IPS DF 4.7 (cell line): ENCODE results near the gene EPB41L1.

Source experiments
- DNase-seq: peaks from one replicate; pipeline ENCODE4 v3.0.0-alpha.2; 2013; ENCODE audit warnings: low spot score; ENCODE audit errors: extremely low read depth

EPB41L1 gene

DNA sequence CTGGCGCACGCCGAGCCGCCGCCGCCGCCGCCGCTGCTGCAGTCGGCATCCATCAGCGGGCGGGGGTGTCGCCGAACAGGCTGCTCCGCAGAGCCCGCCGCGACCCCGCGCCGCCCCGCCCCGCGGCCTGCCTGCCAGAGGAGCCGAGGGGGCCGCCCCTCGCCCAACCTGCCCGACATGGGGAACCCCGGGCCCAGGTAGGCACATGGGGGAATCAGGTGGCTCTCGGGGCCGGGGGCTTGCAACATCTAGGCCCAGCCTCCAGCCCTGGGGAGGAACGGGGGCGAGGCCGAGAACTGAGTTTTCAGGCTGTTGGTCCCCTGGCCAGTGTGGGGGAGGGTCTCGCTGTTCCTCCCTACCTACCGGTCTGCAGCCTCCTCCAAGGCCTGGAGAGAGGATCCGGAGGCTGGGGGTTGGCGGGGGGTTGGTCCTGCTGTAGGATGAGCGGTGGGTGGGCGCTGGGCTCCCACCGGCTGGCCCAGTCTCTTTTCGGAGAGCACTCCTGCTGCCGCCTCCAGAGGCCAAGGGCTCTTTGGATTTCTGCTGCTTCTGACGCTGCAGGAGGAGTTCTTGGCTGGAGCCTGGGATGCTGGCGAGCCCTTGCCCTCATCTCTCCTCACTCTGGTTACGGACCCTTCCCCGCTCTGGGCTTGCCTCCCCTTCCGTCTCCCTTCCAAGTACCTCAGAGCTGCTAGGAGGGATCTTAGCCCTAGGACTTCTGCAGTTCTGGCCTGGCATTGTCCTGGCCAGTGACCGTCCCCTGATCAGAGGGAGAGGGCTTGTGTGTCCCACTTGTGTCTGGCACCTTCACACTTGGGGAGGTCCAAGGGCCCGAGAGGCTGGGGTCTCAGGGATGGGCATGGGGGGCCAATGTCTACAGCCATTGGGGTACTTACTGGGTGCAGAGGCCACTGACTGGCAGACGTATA, at the start of gene EPB41L1:
Gene EPB41L1, plus strand, starts transcription at position 41 of the 929 bp plus-strand sequence. CDS start 19,038 bp downstream, outside the sequence.
- DNase-seq: no peak

DNA sequence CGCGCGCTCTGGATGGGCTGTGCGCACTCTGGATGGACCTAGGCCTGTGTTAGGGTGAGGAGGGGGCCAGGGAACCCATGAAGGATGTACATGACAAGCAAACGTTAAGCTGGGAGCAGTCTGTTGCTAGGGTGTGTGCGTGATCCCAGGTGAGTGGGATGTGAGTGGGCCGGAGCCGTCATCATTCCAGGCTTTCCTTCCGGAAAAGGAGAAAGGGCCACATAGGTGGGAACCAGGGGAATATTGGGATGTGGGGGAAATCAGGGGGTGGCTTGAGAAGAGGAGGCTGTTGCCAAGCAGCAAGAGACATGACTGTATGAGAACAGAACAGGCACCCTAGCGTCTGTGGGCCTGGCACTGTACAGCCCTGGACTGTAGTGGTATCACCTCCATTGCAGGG, 49.7 kb upstream of the EPB41L1 start:
- DNase-seq: no peak

DNA sequence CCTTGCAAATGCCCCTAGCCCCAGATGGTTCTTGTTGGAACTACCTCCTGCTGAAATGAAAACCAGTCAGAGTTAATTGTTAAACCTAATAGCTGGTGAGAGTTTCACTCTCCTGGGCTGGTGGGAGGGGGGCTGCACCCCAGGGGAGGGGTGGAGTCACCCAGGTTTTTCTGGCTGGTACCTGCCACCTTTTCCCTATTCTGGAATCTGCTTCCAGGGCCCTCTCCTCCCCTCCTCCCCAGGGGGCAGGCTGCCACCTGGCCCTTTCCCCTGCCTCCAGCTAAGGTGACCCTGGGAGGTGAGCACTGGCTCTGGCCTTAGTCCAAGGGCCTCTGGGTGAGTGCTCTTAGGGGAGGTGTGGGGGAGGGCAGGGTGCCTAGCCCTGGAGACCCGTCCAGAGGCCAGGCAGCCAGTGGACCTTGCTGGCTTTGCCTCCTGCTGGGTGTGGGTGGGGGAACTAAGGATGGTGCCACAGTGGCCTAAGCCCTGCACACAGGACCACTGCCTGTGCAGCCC, 48.8 kb upstream of the EPB41L1 start:
- DNase-seq: no peak

DNA sequence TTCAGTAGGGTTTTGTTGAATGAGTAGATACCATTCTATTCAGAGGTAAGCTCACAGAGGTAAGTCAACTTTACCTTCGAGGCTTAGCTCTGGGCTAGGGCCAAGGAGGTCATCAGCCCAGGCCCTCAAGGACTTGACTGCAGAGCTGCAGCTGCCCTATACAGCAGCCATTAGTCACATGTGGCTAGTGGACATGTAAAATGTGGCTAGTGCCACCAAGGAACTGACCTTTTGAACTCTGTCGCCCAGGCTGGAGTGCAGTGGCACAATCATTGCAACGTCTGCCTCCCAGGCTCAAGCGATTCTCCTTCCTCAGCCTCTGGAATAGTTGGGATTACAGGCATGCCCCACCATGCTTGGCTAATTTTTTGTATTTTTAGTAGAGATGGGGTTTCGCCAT, 47.9 kb upstream of the EPB41L1 start:
- no peak for DNase-seq

DNA sequence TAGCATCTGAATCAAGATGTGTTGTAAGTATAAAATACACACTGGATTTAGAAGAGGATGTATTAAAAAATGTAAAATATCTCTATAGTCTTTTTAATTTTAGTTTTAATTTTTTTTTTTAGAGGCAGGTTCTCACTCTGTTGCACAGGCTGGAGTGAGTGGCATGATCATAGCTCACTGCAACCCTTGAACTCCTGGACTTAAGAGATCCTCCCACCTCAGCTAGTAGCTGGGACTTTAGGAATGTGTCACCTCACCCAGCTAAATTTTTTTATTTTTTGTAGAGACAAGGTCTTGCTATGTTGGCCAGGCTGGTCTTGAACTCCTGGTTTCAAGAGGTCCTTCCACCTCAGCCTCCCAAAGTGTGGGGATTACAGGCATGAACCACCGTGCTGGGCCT, 46.7 kb upstream of the EPB41L1 start:
- no peak for DNase-seq

DNA sequence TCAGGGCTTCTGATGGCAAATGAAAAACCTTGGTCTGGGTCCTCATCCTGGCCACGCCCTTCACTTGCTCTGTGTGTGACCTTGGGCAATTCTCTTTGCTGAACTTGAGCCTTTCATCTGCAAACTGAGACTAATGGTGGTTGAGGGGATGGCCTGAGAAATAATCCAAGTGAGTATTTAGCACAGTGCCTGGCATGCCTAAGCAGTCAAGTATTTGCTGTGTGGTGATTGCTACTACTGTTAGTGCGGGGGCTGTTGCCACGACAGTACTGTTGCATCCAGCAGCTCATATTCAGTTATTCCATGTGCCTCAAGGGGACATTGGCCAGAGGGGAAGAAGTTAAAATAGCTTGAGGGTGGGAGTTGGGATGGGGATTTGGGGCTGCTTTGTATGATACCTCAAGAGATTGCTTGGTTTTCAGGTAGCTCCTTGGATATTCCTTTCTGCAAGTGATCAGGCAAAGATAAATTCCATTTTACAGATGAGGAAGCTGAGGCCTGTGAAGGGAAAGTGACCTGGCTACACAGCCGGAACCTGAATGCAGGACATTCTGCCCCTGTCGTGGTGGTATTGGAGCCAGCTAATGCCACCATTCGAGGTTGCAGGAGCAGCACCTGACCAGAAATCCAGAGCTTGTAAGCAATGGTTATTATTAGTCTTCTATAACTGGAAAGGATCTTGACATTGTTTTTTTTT, 45.1 kb upstream of the EPB41L1 start:
- DNase-seq: no peak

DNA sequence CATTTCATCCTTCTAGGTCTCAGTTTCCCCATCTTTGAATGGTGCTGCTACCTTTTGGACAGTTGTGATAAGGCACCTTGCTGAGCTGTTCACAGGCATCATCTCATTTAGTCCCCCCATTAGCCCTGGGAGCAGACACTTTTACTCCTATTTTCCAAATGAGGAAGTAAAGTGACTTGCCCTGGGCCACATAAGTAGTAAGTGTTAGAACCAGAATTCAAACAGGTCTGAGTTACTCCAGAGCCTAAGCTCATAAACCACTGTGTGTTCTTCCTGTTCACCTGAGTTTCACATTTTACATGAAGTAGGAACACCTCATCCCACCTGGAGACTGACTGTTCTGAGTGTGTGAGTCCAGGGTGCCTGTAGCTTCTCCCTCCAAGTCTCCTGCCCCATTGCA, 43.5 kb upstream of the EPB41L1 start:
- DNase-seq: no peak

DNA sequence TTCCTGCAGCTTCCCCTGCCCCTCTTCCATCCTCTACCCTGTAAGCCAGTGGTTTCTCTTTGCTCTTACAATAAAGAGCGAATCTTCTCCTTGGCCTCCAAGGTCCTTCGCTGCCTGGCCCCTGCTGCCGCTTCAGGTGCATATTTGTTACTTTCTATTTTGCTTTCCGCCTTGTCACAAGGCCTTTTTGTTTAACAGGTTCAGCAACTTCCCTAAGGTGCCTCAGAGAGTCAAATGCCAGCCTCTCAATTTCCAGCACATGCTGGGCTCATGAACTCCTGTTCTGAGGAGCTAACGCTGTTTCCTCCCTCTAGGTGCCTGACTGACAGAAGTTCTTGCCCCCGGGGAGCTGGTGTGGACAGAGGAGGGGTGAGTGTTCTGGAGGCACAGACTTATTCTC, 42.4 kb upstream of the EPB41L1 start:
- no peak for DNase-seq

DNA sequence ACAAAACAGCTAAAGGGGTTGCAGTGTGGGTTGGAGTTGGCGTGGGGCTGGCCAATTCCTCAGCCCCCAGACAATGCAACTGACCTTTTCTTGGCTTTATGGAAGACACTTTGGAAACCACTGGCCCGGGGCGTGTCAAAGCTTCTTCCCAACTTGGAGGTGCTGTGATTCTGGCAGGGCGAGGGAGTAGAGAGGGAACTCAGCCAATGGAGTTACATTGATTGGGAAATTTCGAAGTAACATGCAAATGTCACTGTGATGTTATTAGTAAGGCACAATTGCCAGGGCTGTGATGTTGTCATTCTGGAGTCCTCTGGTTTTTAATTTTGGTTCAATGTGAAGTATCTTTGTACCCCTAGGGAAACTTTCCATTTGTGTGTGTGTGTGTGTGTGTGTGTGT, 41.5 kb upstream of the EPB41L1 start:
- DNase-seq: no peak

DNA sequence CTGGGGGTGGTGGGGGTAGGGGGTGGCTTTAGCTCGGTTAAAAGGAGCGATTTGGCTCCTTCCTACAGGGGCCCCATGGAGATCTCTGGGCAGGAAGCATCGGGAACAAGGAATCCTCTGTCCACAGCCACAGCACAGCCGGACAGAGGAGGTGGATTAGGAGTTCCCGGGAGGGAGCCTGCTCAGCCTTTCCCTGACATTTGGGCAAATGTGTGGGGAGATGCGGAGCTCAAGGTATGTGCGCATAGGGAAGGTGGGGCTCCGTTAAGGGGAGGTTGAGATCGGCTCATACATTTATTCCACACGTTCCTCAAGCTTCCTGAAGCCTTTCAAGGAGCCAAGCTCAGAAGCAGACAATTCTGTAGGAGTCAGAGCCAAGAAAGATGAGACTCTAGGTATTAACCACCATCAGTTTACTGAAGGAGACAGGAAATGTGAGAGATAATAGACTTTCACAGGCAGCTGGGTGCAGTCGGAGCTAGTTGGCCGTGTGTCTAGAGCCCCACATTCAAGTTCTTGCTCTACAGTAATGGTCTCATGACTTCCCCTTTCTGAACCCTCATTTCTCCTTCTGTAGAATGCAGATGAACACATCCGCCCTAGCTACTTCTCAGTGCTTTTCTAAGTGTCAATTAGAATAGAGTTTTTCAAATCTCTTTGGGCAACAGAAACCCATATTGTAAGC, 40.8 kb upstream of the EPB41L1 start:
- no peak for DNase-seq

DNA sequence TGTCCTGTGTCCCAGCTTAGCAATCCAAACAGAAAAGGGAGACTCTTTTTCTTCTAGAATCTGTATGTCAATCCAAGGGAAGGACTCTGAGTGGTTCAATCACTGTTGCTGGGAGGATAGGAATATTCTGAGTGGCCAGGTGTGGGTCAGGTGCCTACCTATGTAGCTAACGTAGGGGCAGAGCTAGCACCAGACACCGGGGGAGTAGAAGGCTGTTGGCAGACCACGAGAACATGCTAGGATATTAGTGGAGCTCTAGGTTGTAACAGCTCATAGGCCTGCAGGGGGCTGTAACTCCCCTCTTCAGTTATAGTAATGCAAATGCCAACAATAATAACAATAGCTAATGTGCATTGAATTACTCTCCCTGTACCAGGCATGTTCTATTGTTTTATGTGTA, 39.8 kb upstream of the EPB41L1 start:
- DNase-seq: no peak

DNA sequence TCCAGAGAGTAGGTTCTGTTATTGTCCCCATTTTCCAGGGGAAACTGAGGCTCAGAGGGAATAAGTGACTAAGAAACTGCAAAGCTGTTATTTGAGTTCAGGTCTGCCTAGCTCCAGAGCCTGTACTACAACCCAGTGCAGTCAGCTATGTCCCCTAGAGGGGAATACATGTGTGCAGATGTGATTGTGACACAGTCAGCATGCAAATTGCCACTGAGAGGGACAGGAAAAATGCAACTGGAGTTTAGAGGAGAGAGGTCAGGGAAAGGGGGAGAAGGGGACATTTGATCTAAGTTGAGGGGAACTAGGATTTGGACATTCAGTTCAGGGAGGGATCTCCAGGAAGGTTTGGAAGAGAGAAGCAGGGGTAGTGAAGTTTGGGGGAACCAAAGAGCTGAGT, 38.6 kb upstream of the EPB41L1 start:
- DNase-seq: no peak

DNA sequence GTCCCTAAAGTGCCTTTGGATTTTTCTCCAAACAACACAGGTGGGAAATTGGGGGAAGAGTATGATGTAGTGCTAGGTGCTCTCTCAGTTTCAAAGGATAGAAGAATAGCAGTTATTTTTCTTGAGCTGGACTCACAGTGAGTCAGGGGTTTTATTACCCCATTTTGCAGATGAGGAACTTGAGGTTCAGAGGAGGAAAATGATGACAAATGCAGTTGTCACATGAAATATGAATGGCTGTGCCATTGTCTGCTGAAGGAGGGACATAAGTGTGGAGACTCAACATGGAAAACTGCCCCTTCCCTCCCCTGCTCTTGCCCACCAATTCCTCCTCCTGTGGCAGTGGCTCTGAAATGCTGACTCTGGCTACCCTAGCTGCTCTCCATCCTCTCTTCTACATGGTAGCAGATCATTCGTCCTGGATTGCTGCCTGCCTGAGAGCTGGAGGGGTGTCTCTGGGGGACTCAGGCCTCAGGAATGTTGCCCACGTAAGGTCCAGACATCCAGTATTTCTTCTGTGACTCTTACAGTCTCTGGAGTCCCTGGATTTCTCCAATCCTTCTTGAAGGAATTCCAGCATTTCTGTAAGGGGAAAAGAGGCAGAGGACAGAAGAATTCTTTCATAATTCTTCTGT, 37.6 kb upstream of the EPB41L1 start:
- no peak for DNase-seq

DNA sequence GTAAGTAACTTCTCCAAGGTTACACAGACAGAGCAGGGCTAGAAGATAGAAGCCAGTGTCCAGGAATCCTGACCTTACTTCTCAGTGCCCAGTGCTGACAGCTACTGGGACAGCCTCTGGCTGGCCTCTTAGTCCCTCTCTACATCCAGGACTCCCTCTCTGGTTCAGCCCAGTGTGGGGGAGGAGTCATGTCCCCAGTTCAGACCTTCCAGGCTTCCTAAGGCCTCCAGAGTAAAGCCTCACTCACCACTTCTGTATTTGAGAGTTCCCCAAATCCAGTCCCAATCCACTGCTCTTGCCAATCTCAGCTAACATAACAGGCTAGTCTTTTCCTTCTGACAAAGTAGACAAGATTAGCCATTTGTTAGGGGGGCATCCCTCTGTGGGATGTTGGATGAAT, 36.9 kb upstream of the EPB41L1 start:
- DNase-seq: no peak

DNA sequence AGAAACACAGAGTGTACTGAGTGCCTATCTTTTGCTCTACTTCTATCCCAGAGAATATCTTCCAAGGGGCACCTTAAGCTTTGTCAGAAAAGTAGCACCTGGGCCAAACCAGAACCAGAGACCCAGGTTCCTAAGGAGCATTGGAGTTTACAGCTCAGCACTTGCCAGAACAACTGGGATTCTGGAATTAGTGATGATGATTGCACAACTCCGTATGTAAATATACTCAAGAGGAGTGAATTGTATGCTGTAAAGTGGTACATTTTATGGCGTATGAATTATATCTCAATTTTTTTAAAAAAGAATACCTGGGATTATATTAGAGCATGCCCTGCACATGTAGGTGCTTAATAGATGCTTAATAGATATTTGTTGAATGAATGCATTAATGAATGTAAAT, 36.2 kb upstream of the EPB41L1 start:
- DNase-seq: no peak

DNA sequence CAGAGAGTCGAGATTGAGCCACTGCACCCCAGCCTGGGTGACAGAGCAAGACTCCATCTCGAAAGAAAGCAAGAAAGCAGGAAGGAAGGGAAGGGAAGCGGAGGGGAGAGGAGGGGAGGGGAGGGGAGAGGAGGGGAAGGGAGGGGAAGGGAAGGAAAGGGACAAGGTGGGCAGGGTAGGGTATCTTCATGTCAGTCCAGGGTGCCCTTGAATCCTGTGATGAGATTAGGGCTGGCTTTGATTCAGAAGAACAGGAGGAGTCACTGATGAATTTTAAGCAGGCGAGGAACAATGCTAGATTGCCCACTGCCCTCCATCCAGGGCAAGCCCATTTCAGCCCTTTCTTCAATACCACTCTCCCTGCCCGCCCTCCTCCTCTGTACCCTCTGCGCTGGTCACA, 35.0 kb upstream of the EPB41L1 start:
- no peak for DNase-seq

DNA sequence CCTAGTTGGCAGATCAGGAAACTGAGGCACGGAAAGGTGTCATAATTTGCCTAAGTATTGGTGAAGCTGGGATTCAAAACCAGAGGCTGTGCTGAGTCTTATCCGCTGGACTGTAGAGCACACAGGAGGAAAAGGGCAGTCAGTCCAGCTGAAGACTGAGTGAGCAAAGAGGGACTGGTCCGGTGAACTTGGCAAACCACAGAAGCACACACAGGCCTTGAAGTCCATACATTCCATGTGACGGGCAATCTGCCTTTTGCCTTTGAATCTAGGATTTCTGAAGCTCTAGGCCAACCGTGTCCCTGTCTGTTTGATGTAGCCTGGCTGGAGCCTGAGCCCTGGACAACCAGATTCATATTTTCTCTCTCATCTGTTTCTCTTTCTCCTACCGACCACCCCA, 34.3 kb upstream of the EPB41L1 start:
- DNase-seq: no peak

DNA sequence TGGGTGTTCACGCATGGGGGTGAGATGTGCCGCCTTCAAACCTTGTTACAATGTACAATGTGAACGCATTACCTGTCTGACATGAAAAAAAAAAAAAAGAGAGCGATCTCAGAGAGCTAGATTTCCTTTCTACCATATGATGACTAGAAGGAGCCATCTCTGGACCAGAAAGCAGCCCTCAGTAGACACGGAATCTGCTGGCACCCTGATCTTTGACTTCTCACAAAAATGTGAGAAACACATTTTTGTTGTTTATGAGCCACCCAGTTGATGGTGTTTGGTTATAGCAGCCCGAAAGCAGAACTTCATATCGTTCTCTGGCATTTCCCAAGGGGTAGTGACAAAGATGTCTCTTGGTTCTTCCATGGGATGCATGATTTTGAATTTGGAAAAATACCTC, 33.5 kb upstream of the EPB41L1 start:
- DNase-seq: no peak

DNA sequence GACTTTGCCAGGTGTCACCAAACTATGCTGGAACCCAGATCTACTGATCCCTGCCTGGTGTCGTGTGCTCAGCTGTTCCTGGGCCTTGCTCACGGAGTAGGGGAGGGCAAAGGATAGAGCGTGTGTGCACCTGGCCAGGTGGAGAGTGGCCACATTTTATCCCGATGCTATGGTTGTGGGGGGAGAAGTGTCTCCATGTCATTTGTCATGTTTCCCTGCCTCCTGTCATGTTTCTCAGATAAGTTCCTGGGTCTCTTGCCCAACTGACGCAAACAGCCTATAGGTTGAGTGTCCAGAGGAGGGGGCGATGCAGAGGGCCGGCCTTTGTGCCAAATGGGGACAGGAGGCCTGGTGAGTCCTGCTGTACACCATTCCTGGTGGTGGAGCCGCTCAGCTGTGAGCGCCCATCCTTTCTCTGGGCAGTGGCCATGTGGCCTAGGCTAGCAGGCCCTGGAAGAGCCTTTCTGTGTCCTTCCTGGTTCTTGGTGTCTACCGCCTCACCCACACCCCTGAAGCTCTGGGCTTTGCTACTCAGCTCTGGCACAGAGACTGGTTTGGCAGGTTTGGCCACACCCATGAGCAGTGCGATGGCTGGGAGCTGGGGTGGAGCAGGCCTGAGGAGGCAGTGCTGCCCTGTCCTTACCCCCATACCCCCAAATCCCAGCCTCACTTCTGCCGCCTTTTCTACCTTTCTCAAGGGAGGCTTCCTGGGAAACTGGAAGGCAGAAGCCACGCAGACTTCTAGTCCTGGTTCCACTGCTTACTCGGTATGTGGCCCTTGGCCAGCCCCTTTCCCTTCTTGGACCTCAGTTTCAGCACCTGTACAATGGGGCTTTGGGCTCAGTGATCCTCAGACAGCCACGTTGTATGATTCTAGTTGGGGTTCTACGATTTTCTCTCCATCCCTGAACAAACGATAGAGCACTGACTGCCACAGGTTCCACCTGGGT, 32.3 kb upstream of the EPB41L1 start:
- DNase-seq: no peak

DNA sequence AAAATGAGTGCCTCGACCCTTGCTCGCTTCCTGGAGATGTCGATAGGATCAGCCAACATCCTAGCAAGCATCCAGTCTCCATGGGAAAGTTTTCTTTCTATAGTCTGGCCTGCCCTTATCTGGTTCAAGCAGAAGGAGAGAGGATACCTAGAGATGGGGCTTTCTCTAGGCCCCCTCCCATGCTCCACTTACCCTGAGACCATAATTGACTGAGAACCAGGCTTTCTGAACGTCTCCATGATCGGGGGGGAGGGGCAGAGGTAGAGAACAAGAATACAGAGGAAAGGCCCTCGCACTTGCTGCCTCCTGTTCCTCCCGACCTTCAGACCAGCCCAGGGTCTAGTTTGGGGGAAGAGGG, 31.6 kb upstream of the EPB41L1 start:
- no peak for DNase-seq
